Spleen (tissue), 11 donors: ENCODE data around the gene ZFPL1. TPM values are rescaled to one million over a fixed set of nuclear protein-coding genes. Genes with fewer than 3 reads are reported as not detected.
A peak's percentile ranks its signal among the peaks of the same experiment; 100 is the strongest.

Experiments
- DNase-seq: peaks from one replicate; pipeline ENCODE4 v3.0.0-alpha.2; 2020
- H3K27ac ChIP-seq, 8 donors: fragments of 200-600 bp; sonication (generic) in 7 of 8; 1 replicate in 4 of 8; 2 replicates in 4 of 8; pipeline versions ENCODE4 v1.5.0 to v1.8.0; 2016 to 2021; ENCODE audit warnings: inconsistent platforms in 4 of 8, mild to moderate bottlenecking in 4 of 8, moderate library complexity in 1 of 8
- H3K27me3 ChIP-seq, 7 donors: fragments of 200-600 bp; sonication (generic) in 6 of 7; replicated peaks in 1 of 7; 1 replicate in 4 of 7; 2 replicates in 3 of 7; pipeline versions ENCODE4 v1.5.0 to v1.8.0; 2016 to 2021; ENCODE audit warnings: inconsistent platforms in 3 of 7, mild to moderate bottlenecking in 1 of 7
- H3K36me3 ChIP-seq, 6 donors: fragments of 200-600 bp; sonication (generic) in 5 of 6; 1 replicate in 4 of 6; 2 replicates in 2 of 6; pipeline versions ENCODE4 v1.5.0 to v1.8.0; 2016 to 2021; ENCODE audit warnings: inconsistent platforms in 2 of 6
- H3K4me1 ChIP-seq, 6 donors: fragments of 200-600 bp; sonication (generic) in 5 of 6; 1 replicate in 3 of 6; 2 replicates in 3 of 6; pipeline versions ENCODE4 v1.5.0 to v1.8.0; 2016 to 2021; ENCODE audit warnings: inconsistent platforms in 3 of 6
- H3K4me3 ChIP-seq, 8 donors: fragments of 200-600 bp; sonication (generic) in 7 of 8; 1 replicate in 4 of 8; 2 replicates in 4 of 8; pipeline versions ENCODE4 v1.5.0 to v1.8.0; 2016 to 2021; ENCODE audit warnings: inconsistent platforms in 4 of 8, mild to moderate bottlenecking in 4 of 8, moderate library complexity in 2 of 8
- H3K9me3 ChIP-seq, 8 donors: fragments of 200-600 bp; sonication (generic) in 7 of 8; 1 replicate in 4 of 8; 2 replicates in 4 of 8; pipeline versions ENCODE4 v1.5.0 to v1.8.0; 2016 to 2021; ENCODE audit warnings: inconsistent platforms in 4 of 8
- CTCF ChIP-seq, 11 experiments: fragments of 200-600 bp in 7 of 11; fragments of 450-650 bp in 4 of 11; sonication (generic) in 4 of 11; IDR thresholded peaks in 8 of 11; conservative IDR thresholded peaks in 3 of 11; 1 replicate in 7 of 11; 2 replicates in 4 of 11; pipeline versions ENCODE4 v1.4.0 to v1.8.0; 2016 to 2021; ENCODE audit warnings: antibody characterized with exemption in 11 of 11, inconsistent platforms in 4 of 11, mild to moderate bottlenecking in 1 of 11
- POLR2A ChIP-seq, 3 donors: fragments of 450-650 bp; IDR thresholded peaks; one replicate each; pipeline ENCODE4 v1.5.1; 2017; ENCODE audit warnings: antibody characterized with exemption in 3 of 3, mild to moderate bottlenecking in 1 of 3
- POLR2AphosphoS5 ChIP-seq, 3 donors: sonication (generic); formaldehyde crosslinking; IDR thresholded peaks; one replicate each; pipeline ENCODE4 v1.5.1; 2017; ENCODE audit warnings: antibody characterized with exemption in 3 of 3
- WGBS, 5 donors: extraction: QIAGEN DNeasy Blood & Tissue Kit in 3 of 5; methylation state at CpG; one replicate each; pipeline versions ENCODE4 v1.1.5 to v1.1.7; 2013 to 2018; 5-methylcytosine and 5-hydroxymethylcytosine counted together
- intact Hi-C: fragments of 100-400 bp; cut with DNase I; formaldehyde crosslinking; loops from one replicate; pipeline ENCODE4 v1.15.0; 2023; ENCODE audit warnings: low total_unique reads
- polyA plus RNA-seq, 3 donors: library from polyadenylated mRNA; stranded (reverse); fragments of 200-250 nt; gene quantifications; one replicate each; pipeline ENCODE4 v1.2.1, GENCODE V29; 2013
- total RNA-seq, 7 donors: library from RNA; depleted of rRNA in 3 of 7; stranded (reverse); fragments of >200 nt in 3 of 7; fragmentation: NEBNext Ultra II Directional in 4 of 7; extraction: Animal tissue kit (Norgen Biotek cat#: 25700) in 4 of 7; gene quantifications; one replicate each; pipeline versions ENCODE4 v1.1.0 to v1.2.1, GENCODE V29; 2016 to 2021
- donor health status: healthy with polysubstance abuse.
- donor health status: DM: no; HTN: no; CAD: no; lungs with moderate emphysema.
- donor health status: DM: no; HTN: no; CAD: no.
- donor health status: Bipolar disorder and iron deficiency.
- donor health status: healthy.
- donor health status: DM: no; HTN: no; CAD: no.
- donor health status: DM: yes; HTN: yes; CAD: no.

The ZFPL1 gene
- total and polyA plus RNA-seq, 10 donors, result 23.5 to 52.0 (median 29.9) TPM

- H3K4me1 ChIP-seq, result peaks cover 0 to 59% (median 36%) of the 10 kb centered on the region in 6 donors
- no peaks in the 10 kb centered on the region for H3K27me3 ChIP-seq
- H3K27ac ChIP-seq, result peak overlapping the region; percentile 19 to 84 (median 62)
- 14 to 34% (median 21%) methylated on average over 38 to 56 of the region's 56 CpGs for WGBS, 5 donors
- DNase-seq, result peak; percentile 85
- TF ChIP-seq CTCF (IDR thresholded peaks at IDR 0.05 in 8 of 11, conservative IDR thresholded peaks at IDR 0.05 in 3 of 11) (no peak), POLR2A (IDR thresholded peaks at IDR 0.05) (no peak), POLR2AphosphoS5 (IDR thresholded peaks at IDR 0.05) (peak in 2 of 3 donors; percentile 18 to 45)
- peaks cover 0 to 25% (median 9%) of the 10 kb centered on the region in 6 donors for H3K36me3 ChIP-seq
- peak overlapping the region; percentile 32 to 75 (median 48) for H3K4me3 ChIP-seq
- intact Hi-C loops, result no loop called here
- H3K9me3 ChIP-seq, result no peaks in the 10 kb centered on the region
These were observed 36.2 kb upstream of the ZFPL1 start for GRCh38 chr11:65047581-65048422.

- 80 to 85% (median 82%) methylated on average over 9 of the region's 9 CpGs for WGBS, 5 donors
- H3K4me3 ChIP-seq, result no peak overlapping the region
- intact Hi-C loops, result no loop called here
- TF ChIP-seq POLR2A (IDR thresholded peaks at IDR 0.05) (no peak), POLR2AphosphoS5 (IDR thresholded peaks at IDR 0.05) (no peak)
- H3K27me3 ChIP-seq, result no peaks in the 10 kb centered on the region
- H3K27ac ChIP-seq, result no peak overlapping the region
- H3K9me3 ChIP-seq, result no peaks in the 10 kb centered on the region
- no peaks in the 10 kb centered on the region for H3K36me3 ChIP-seq
- no peak for DNase-seq
- peaks cover 3 to 36% (median 25%) of the 10 kb centered on the region in 6 donors for H3K4me1 ChIP-seq
These were observed 32.6 kb upstream of the ZFPL1 start for GRCh38 chr11:65051398-65051858.

- DNase-seq, result no peak
- Histone ChIP-seq H3K9me3 (no peaks in the 10 kb centered on the region), H3K27me3 (no peaks in the 10 kb centered on the region), H3K4me3 (no peak overlapping the region), H3K27ac (no peak overlapping the region), H3K36me3 (no peaks in the 10 kb centered on the region), H3K4me1 (peaks cover 0 to 13% (median 6%) of the 10 kb centered on the region in 6 donors)
- intact Hi-C loops, result no loop called here
- no peak for TF ChIP-seq CTCF (IDR thresholded peaks at IDR 0.05 in 8 of 11, conservative IDR thresholded peaks at IDR 0.05 in 3 of 11)
- WGBS, 5 donors, result 8 to 25% (median 17%) methylated on average over 8 of the region's 8 CpGs
These were observed 30.1 kb upstream of the ZFPL1 start for GRCh38 chr11:65053827-65054508.

GRCh38 chr11:65055538-65055937, 28.5 kb upstream of the ZFPL1 start:
- no peaks in the 10 kb centered on the region for H3K36me3 ChIP-seq
- intact Hi-C loops, result no loop called here
- H3K4me1 ChIP-seq, result peaks cover 0 to 13% (median 6%) of the 10 kb centered on the region in 6 donors
- H3K27me3 ChIP-seq, result no peaks in the 10 kb centered on the region
- H3K4me3 ChIP-seq, result no peak overlapping the region
- H3K9me3 ChIP-seq, result no peaks in the 10 kb centered on the region
- no peak for DNase-seq
- whole genome bisulfite sequencing, 5 donors, result 73 to 82% (median 77%) methylated on average over 1 of the region's 1 CpG
- H3K27ac ChIP-seq, result no peak overlapping the region
- TF ChIP-seq CTCF (IDR thresholded peaks at IDR 0.05 in 8 of 11, conservative IDR thresholded peaks at IDR 0.05 in 3 of 11), result no peak
